Neural cell (in vitro differentiated cells): ENCODE results near the gene MCC.

Source experiments
- CTCF ChIP-seq: fragments of 450-650 bp; IDR thresholded peaks from 2 replicates; pipeline ENCODE4 v1.5.1; 2014; ENCODE audit warnings: antibody characterized with exemption, mild to moderate bottlenecking, moderate library complexity; ENCODE audit not compliant: poor library complexity, severe bottlenecking
- EZH2 ChIP-seq: fragments of 200-600, 300-800 bp; shearing (Covaris generic), sonication (generic); IDR thresholded peaks from 2 replicates; pipeline ENCODE4 v1.6.1; 2014; ENCODE audit warnings: antibody characterized with exemption, low read length, borderline replicate concordance, mild to moderate bottlenecking; ENCODE audit not compliant: insufficient read depth, poor library complexity, severe bottlenecking
- MXI1 ChIP-seq: fragments of 450-650 bp; conservative IDR thresholded peaks from 2 replicates; pipeline ENCODE4 v1.6.1; 2014; ENCODE audit warnings: antibody characterized with exemption, mild to moderate bottlenecking; ENCODE audit not compliant: poor library complexity, severe bottlenecking
- RAD21 ChIP-seq: fragments of 450-650 bp; conservative IDR thresholded peaks from 2 replicates; pipeline ENCODE4 v1.6.1; 2014; ENCODE audit warnings: antibody characterized with exemption, mild to moderate bottlenecking, moderate library complexity
- REST ChIP-seq: IDR thresholded peaks from 2 replicates; pipeline ENCODE4 v1.6.1; 2012; ENCODE audit warnings: borderline replicate concordance
- SMC3 ChIP-seq: fragments of 450-650 bp; conservative IDR thresholded peaks from 2 replicates; pipeline ENCODE4 v1.6.1; 2014; ENCODE audit warnings: antibody characterized with exemption, mild to moderate bottlenecking, moderate library complexity; ENCODE audit not compliant: poor library complexity

GRCh38 chr5:113181409-113181808 lies 306.8 kb downstream of the MCC start:
- TF ChIP-seq CTCF = no peak
- no peak for TF ChIP-seq REST
- TF ChIP-seq EZH2 = no peak
- TF ChIP-seq MXI1 = no peak
- no peak for TF ChIP-seq SMC3
- TF ChIP-seq RAD21 = no peak
